ENCODE data around the gene TBKBP1. TPM values are rescaled to one million over a fixed set of nuclear protein-coding genes. Genes with fewer than 3 reads are reported as not detected.

TBKBP1 gene
- total and polyA plus RNA-seq, 2 donors (not counting 3 experiments of a cell fraction or from before 2014, with no cell fraction given) = 7.0 to 11.7 TPM

DNA sequence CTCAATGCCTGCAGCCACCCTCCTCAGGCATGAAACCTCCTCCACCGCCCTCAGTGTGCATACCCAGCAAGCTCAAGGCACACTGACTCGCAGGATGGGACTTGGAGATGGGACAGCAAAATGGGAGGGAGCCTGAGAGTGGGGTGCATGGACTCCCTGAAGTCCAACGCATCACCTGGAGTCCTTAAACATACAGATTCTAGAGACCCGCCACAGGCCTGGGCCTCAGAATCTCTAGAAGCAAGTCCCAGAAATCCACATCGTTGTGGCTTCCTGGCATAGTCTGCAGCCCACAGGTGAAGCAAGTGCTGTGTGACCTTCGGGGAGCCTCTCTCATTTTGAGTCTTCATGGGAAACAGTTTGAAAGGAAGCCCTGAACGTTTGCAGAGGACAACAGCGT lies 35.5 kb downstream of the TBKBP1 start:
- Histone ChIP-seq H2AFZ (ENCODE audit: low read depth, low read length) (no peak overlapping the region), H3K79me2 (ENCODE audit: control insufficient read depth, insufficient read depth, low read length) (no peaks in the 10 kb centered on the region), H4K20me1 (replicated peaks; ENCODE audit: control insufficient read depth, extremely low read depth, insufficient read depth, low read length) (no peaks in the 10 kb centered on the region), H3K36me3 (ENCODE audit: control insufficient read depth in 2 of 2, extremely low read depth in 1 of 2, insufficient read depth in 2 of 2, low read length in 2 of 2) (no peaks in the 10 kb centered on the region), H3K9me3 (replicated peaks; ENCODE audit: control insufficient read depth, insufficient read depth, low read length) (no peaks in the 10 kb centered on the region), H3K4me3 (replicated peaks in 1 of 3; ENCODE audit: insufficient read depth in 1 of 3, low read depth in 1 of 3, low read length in 3 of 3) (no peak overlapping the region), H3K9me1 (replicated peaks; ENCODE audit: control insufficient read depth, extremely low read depth, insufficient read depth, low read length) (no peaks in the 10 kb centered on the region), H3K4me2 (ENCODE audit: insufficient read depth, low read length) (no peak overlapping the region), H3K9ac (replicated peaks; ENCODE audit: extremely low read depth, insufficient read depth, low read length) (no peak overlapping the region), H3K4me1 (ENCODE audit: control insufficient read depth, extremely low read depth, insufficient read depth, low read length) (no peaks in the 10 kb centered on the region), H3K27ac (ENCODE audit: insufficient read depth, low read depth, low read length) (no peak overlapping the region), H3K27me3 (ENCODE audit: control insufficient read depth in 2 of 2, insufficient read depth in 2 of 2, low read length in 2 of 2) (peaks cover 30 to 31% of the 10 kb centered on the region in 2 experiments)
- DNase-seq (ENCODE audit: low read depth, low spot score) (no peak), FAIRE-seq (no peak)
- dilution Hi-C loops (cut with MboI; ENCODE audit: extremely low pct_ligation_motif_present, low sequenced_read_pairs) (no loop called here), intact Hi-C loops (cut with micrococcal nuclease) (no loop called here)
- ChIA-PET CTCF (no interaction called here), POLR2A (no interaction called here)
- TF ChIP-seq POLR2A (IDR thresholded peaks at IDR 0.05; ENCODE audit: low read depth, low read length) = no peak
- no peak for TF ChIP-seq POLR2AphosphoS5 (IDR thresholded peaks at IDR 0.05; ENCODE audit: insufficient read depth, low read depth, low read length)
- no peak for TF ChIP-seq MYC (IDR thresholded peaks at IDR 0.05; ENCODE audit: low read depth, low read length)
- TF ChIP-seq GATA2 (IDR thresholded peaks at IDR 0.05; ENCODE audit: insufficient read depth, insufficient read length, low read depth, low read length) = no peak
- TF ChIP-seq EZH2 (IDR thresholded peaks at IDR 0.05; ENCODE audit: borderline replicate concordance, low read depth, low read length, severe bottlenecking) = no peak
- TF ChIP-seq FOS (IDR thresholded peaks at IDR 0.05; ENCODE audit: borderline replicate concordance, insufficient read depth, low read length) = no peak
- no peak for TF ChIP-seq JUN (IDR thresholded peaks at IDR 0.05; ENCODE audit: borderline replicate concordance, insufficient read depth, insufficient read length, low read depth)
- TF ChIP-seq, protein P1, sequence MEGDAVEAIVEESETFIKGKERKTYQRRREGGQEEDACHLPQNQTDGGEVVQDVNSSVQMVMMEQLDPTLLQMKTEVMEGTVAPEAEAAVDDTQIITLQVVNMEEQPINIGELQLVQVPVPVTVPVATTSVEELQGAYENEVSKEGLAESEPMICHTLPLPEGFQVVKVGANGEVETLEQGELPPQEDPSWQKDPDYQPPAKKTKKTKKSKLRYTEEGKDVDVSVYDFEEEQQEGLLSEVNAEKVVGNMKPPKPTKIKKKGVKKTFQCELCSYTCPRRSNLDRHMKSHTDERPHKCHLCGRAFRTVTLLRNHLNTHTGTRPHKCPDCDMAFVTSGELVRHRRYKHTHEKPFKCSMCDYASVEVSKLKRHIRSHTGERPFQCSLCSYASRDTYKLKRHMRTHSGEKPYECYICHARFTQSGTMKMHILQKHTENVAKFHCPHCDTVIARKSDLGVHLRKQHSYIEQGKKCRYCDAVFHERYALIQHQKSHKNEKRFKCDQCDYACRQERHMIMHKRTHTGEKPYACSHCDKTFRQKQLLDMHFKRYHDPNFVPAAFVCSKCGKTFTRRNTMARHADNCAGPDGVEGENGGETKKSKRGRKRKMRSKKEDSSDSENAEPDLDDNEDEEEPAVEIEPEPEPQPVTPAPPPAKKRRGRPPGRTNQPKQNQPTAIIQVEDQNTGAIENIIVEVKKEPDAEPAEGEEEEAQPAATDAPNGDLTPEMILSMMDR (IDR thresholded peaks at IDR 0.05; ENCODE audit: extremely low read depth in 1 of 2, insufficient read depth in 1 of 2, low read depth in 1 of 2, low read length in 2 of 2) = no peak
- TF ChIP-seq, protein P2, sequence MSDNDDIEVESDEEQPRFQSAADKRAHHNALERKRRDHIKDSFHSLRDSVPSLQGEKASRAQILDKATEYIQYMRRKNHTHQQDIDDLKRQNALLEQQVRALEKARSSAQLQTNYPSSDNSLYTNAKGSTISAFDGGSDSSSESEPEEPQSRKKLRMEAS (IDR thresholded peaks at IDR 0.05; ENCODE audit: insufficient read depth, insufficient read length) = no peak
- BruUV-seq (replicated peaks) = no TSS peak
